Cerebellar cortex (tissue), 1 donor: ENCODE measurements around the gene TAF5.
A peak's percentile ranks its signal among the peaks of the same experiment; 100 is the strongest.
"Not testable (repeated sequence)": the region's sequence is repeated elsewhere in the genome, so short reads cannot be mapped to it uniquely, and the experiment has no call there.

Experiments
- DNase-seq: peaks from one replicate; pipeline ENCODE4 v3.0.0-alpha.2; 2015; ENCODE audit warnings: low spot score

TAF5 gene

DNA sequence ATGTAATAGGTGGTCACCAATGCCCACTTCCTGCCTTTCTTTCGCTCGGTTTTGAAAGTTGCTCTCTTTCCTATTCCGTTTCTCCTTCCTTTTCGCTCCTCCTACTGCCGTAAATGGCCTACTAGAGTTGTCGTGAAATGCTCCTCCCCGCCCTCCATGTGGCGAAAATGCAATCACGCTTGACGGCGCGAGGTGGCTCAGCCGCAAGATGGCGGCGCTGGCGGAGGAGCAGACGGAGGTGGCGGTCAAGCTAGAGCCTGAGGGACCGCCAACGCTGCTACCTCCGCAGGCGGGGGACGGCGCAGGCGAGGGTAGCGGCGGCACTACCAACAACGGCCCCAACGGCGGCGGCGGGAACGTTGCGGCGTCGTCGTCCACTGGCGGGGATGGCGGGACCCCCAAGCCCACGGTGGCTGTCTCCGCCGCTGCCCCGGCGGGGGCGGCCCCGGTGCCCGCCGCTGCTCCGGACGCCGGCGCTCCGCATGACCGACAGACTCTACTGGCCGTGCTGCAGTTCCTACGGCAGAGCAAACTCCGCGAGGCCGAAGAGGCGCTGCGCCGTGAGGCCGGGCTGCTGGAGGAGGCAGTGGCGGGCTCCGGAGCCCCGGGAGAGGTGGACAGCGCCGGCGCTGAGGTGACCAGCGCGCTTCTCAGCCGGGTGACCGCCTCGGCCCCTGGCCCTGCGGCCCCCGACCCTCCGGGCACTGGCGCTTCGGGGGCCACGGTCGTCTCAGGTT, at the start of gene TAF5:
Gene TAF5, plus strand, starts transcription at position 195 of the 737 bp plus-strand sequence. Its CDS starts 14 bp downstream, at position 209.
- peak; percentile 97 for DNase-seq

DNA sequence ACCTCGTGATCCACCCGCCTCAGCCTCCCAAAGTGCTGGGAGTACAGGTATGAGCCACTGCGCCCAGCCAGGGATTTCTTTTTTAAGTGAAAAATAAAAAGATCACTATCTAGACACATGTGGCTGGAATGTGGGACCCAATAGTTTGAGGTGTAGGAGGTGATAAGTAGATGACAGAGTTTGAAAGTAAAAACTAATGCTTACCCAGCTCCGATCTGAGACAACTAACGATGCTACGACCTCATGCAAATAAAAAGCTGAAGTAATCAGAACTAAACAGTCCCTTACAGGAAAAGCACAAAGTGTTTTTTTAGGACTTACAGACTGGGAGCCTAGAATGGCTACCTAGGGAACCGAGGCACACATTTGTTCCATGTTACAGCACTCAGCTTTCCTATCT, 39.9 kb upstream of the TAF5 start:
- no peak for DNase-seq

DNA sequence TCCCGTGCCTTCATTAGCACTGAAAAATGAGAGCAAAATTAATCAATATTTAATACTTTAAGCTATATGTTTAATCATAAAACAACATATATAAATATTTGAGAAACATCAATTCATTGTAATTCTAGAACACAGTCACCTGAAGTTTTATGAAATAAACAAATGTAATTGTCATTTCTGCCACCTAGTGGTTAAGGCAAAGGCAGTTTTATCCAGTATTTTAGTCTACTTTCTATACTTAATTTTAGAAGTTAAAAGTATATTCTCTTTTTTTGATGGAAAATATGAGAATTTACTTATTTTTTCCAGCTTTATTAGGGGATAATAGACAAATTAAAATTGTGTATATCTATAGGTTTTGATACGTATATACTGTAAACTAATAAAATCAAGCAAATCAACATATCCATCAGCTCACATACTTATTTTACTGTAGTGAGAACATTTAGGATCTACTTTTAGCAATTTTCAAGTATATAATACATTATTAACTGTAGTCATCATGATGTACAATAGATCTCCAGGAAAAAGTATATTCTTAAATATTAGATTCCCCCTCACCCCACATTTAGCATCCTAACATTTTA, 33.7 kb upstream of the TAF5 start:
- peak; percentile 51 for DNase-seq

DNA sequence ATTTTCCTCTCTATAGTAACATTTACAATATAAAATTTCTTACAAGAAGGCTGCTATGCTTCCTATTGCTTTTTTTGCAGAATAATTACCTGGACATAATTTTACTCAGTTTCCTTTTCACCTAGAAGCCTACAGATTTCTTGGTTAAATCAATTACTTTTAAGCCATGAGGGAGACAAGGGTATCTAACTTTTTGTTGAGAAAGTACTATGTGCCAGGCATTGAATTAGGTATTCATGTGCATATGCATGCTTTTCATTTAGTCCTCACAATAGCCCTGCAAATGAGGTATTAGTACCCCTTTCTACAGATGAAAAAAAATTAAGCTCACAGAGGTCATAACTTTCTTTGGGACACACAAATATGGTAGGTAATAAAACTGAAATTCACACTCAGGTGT, 33.2 kb upstream of the TAF5 start:
- no peak for DNase-seq

GRCh38 chr10:103336370-103336769, 31.4 kb upstream of the TAF5 start:
- no peak for DNase-seq

DNA sequence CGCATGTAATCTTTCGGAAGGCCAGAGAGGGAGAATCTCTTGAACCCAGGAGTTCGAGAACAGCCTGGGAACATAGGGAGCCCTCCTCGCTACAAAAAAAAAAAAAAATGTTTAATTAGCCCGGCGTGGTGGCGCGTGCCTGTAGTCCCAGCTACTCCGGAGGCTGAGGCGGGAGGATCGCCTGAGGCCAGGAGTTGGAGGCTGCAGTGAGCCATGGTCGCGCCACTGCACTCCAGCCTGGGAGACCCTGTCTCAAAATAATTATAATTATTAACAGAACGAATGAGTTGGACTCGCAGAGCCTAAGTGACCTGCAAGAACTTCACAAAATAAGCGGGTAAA, 17.6 kb upstream of the TAF5 start:
- no peak for DNase-seq

GRCh38 chr10:103350517-103351260, 17.1 kb upstream of the TAF5 start, which contains the start of gene PCGF6:
Gene PCGF6, minus strand, starts transcription at chr10:103351140. Its CDS starts 74 bp downstream, at chr10:103351066.
- DNase-seq, result peak; percentile 84

- no peak for DNase-seq
These were observed 14.5 kb upstream of the TAF5 start for GRCh38 chr10:103353281-103353680.

DNA sequence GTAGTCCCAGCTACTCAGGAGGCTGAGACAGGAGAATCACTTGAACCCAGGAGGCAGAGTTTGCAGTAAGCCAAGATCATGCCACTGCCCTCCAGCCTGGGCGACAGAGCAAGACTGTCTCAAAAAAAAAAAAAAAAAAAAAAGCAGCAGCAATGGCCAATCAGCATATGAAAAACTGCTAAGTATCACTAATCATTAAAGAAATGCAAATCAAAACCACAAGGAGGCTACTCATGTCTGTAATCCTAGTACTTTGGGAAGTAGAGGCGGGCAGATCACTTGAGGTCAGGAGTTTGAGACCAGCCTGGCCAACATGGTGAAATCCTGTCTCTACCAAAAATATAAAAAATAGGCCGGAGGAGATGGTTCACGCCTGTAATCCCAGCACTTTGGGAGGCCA, 13.2 kb upstream of the TAF5 start:
- not testable (repeated sequence) for DNase-seq

- DNase-seq, result no peak
These were observed 11.7 kb upstream of the TAF5 start for GRCh38 chr10:103355906-103356599.

- DNase-seq, result not testable (repeated sequence)
These were observed 8.3 kb upstream of the TAF5 start for GRCh38 chr10:103359493-103359892.

DNA sequence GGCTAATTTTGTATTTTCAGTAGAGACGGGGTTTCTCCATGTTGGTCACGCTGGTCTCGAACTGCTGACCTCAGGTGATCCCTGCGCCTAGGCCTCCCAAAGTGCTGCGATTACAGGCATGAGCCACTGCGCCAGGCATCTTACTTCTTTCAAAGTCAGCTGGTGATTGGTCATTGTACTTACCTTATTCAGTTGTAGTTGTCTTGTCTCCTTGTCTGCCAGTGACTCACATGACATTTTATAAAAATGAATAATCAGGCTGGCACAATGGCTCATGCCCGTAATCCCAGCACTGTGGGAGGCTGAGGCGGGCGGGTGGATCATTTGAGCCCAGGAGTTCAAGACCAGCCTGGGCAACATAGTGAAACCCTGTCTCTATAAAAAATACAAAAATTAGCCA, 7.0 kb upstream of the TAF5 start:
- DNase-seq, result not testable (repeated sequence)

DNA sequence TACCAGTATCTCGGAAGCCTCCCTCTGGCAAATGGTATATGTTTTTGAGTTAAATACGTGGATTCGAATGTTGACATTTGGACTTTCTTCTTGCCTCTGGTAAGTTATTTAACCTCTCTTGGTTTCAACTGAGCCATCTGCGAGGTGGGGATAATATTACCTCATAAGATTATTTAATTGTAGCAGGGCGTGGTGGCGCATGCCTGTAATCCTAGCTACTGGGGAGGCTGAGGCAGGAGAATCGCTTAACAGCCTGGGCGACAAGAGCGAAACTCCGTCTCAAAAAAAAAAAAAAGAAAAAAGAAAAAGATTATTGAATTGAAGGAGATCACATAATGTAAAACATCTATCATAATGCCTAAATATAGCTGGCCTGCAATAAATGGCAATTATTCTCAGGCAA, 396 bp upstream of the TAF5 start:
- peak; percentile 6 for DNase-seq

- no peak for DNase-seq
These were observed 5.8 kb downstream of the TAF5 start for GRCh38 chr10:103373544-103373943.

GRCh38 chr10:103374263-103374662, 6.5 kb downstream of the TAF5 start:
- DNase-seq, result no peak

DNA sequence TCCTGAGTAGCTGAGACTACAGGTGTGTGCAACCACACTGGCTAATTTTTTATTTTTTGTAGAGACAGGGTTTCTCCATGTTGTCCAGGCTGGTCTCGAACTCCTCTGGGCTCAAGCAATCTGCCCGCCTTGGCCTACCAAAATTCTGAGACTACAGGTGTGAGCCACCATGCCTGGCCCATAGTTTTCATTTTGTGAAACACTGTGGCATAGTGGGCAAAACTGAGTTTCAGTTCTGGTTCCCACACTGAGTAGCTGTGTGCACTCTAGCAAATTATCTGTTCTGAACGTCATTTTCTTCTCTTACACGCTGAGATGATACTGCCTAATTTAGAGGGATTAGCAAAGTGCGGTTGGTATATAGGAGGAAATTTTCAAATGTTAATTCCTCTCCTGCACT, 15.0 kb downstream of the TAF5 start:
- DNase-seq, result no peak

- no peak for DNase-seq
These were observed 26.4 kb downstream of the TAF5 start for GRCh38 chr10:103394180-103394579.

- DNase-seq, result no peak
These were observed 27.9 kb downstream of the TAF5 start for GRCh38 chr10:103395754-103396066.

GRCh38 chr10:103396067-103396788, 28.5 kb downstream of the TAF5 start, which contains the start of the genes ATP5MK and PDCD11:
Gene ATP5MK, minus strand, starts transcription at chr10:103396475. Its CDS starts 4,018 bp downstream, at chr10:103392457.
Gene PDCD11, plus strand, starts transcription at chr10:103396626. Its CDS starts 1,801 bp downstream, at chr10:103398427.
- peak; percentile 99 for DNase-seq

- no peak for DNase-seq
These were observed 29.0 kb downstream of the TAF5 start for GRCh38 chr10:103396789-103397087.

- DNase-seq, result no peak
These were observed 29.5 kb downstream of the TAF5 start for GRCh38 chr10:103397191-103397825.
